Ovary (tissue), 3 donors: Measurements from ENCODE around the gene GPC1.

Experiments
- EP300 ChIP-seq: sonication (generic); formaldehyde crosslinking; IDR thresholded peaks from one replicate; pipeline ENCODE4 v1.6.1; 2017; ENCODE audit warnings: antibody characterized with exemption
- POLR2A ChIP-seq: fragments of 450-650 bp; IDR thresholded peaks from one replicate; pipeline ENCODE4 v1.6.1; 2017; ENCODE audit warnings: antibody characterized with exemption, mild to moderate bottlenecking, moderate library complexity
- TF ChIP-seq, protein P1 (sequence below), 3 donors: fragments of 450-650 bp in 2 of 3; fragments of 200-600 bp in 1 of 3; IDR thresholded peaks; one replicate each; pipeline versions ENCODE4 v1.5.1 to v1.8.0; 2016 to 2022; ENCODE audit warnings: antibody characterized with exemption in 3 of 3, mild to moderate bottlenecking in 1 of 3
- donor health status: DM: no; HTN: no; CAD: no.

DNA sequence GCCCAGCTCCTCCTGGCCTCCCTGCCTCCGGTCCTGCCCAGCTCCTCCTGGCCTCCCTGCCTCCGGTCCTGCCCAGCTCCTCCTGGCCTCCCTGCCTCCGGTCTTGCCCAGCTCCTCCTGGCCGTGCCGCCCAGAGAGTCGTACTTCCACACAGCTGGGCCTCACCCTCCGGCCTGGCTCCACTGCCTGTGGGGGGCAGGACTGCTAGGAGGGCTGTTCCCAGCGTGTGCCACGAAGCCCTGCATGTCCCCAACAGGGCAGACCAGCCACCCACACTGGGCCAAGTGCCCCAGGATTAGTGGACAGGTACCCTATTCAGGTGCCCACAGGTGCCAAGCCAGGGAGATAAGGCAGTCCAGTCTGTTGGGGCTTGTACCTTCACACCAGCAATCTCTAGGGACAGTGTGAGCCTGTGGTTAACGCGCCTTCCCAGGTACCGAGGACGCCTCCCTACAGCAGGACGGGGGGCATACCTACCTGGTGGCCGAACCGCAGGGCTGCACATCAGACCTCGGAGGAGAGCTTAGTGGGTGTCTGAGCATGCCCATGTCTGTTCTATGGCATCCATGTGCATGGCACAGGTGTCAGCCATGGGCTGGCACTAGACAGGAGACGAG lies 5.3 kb downstream of the GPC1 start:
- TF ChIP-seq EP300 (no peak), POLR2A (no peak)
- TF ChIP-seq, protein P1, sequence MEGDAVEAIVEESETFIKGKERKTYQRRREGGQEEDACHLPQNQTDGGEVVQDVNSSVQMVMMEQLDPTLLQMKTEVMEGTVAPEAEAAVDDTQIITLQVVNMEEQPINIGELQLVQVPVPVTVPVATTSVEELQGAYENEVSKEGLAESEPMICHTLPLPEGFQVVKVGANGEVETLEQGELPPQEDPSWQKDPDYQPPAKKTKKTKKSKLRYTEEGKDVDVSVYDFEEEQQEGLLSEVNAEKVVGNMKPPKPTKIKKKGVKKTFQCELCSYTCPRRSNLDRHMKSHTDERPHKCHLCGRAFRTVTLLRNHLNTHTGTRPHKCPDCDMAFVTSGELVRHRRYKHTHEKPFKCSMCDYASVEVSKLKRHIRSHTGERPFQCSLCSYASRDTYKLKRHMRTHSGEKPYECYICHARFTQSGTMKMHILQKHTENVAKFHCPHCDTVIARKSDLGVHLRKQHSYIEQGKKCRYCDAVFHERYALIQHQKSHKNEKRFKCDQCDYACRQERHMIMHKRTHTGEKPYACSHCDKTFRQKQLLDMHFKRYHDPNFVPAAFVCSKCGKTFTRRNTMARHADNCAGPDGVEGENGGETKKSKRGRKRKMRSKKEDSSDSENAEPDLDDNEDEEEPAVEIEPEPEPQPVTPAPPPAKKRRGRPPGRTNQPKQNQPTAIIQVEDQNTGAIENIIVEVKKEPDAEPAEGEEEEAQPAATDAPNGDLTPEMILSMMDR (IDR thresholded peaks at IDR 0.05): no peak
